ENCODE results near the gene NFIA. TPM values are rescaled to one million over a fixed set of nuclear protein-coding genes. Genes with fewer than 3 reads are reported as not detected.
"Not testable (repeated sequence)": the region's sequence is repeated elsewhere in the genome, so short reads cannot be mapped to it uniquely, and the experiment has no call there.

Gene NFIA
- total RNA-seq, 1 donor from 2014 or later = 16.2 TPM

- Mint-ChIP-seq H3K27ac (ENCODE audit: unreplicated experiment) (no peak overlapping the region), H3K36me3 (ENCODE audit: low read depth, unreplicated experiment) (no peaks in the 10 kb centered on the region), H3K27me3 (ENCODE audit: unreplicated experiment) (peaks cover 2% of the 10 kb centered on the region), H3K4me1 (ENCODE audit: unreplicated experiment) (peaks cover 17% of the 10 kb centered on the region), H3K9me3 (ENCODE audit: unreplicated experiment) (no peaks in the 10 kb centered on the region), H3K4me3 (ENCODE audit: unreplicated experiment) (no peak overlapping the region)
- no peak for DNase-seq (ENCODE audit: low spot score)
- no peak for TF ChIP-seq CTCF (IDR thresholded peaks at IDR 0.05; ENCODE audit: unreplicated experiment)
These were observed 23.7 kb upstream of the NFIA start for GRCh38 chr1:61058483-61059245.

GRCh38 chr1:61061601-61062000 lies 20.8 kb upstream of the NFIA start:
- not testable (repeated sequence) for H3K4me1 Mint-ChIP-seq (ENCODE audit: unreplicated experiment); H3K9me3 Mint-ChIP-seq (ENCODE audit: unreplicated experiment); H3K4me3 Mint-ChIP-seq (ENCODE audit: unreplicated experiment); DNase-seq (ENCODE audit: low spot score); H3K27me3 Mint-ChIP-seq (ENCODE audit: unreplicated experiment); H3K36me3 Mint-ChIP-seq (ENCODE audit: low read depth, unreplicated experiment); H3K27ac Mint-ChIP-seq (ENCODE audit: unreplicated experiment)

GRCh38 chr1:61064673-61065072 lies 17.7 kb upstream of the NFIA start:
- Mint-ChIP-seq H3K27me3 (ENCODE audit: unreplicated experiment) (no peaks in the 10 kb centered on the region), H3K27ac (ENCODE audit: unreplicated experiment) (no peak overlapping the region), H3K4me3 (ENCODE audit: unreplicated experiment) (no peak overlapping the region), H3K36me3 (ENCODE audit: low read depth, unreplicated experiment) (no peaks in the 10 kb centered on the region), H3K9me3 (ENCODE audit: unreplicated experiment) (no peaks in the 10 kb centered on the region), H3K4me1 (ENCODE audit: unreplicated experiment) (no peaks in the 10 kb centered on the region)
- DNase-seq (ENCODE audit: low spot score) = no peak
- no peak for TF ChIP-seq CTCF (IDR thresholded peaks at IDR 0.05; ENCODE audit: unreplicated experiment)

GRCh38 chr1:61067446-61068019 lies 14.8 kb upstream of the NFIA start:
- no peak for DNase-seq (ENCODE audit: low spot score)
- no peak for TF ChIP-seq CTCF (IDR thresholded peaks at IDR 0.05; ENCODE audit: unreplicated experiment)
- no peaks in the 10 kb centered on the region for H3K36me3 Mint-ChIP-seq (ENCODE audit: low read depth, unreplicated experiment)
- H3K4me1 Mint-ChIP-seq (ENCODE audit: unreplicated experiment) = peaks cover 4% of the 10 kb centered on the region
- H3K27ac Mint-ChIP-seq (ENCODE audit: unreplicated experiment) = no peak overlapping the region
- no peak overlapping the region for H3K4me3 Mint-ChIP-seq (ENCODE audit: unreplicated experiment)
- no peaks in the 10 kb centered on the region for H3K27me3 Mint-ChIP-seq (ENCODE audit: unreplicated experiment)
- no peaks in the 10 kb centered on the region for H3K9me3 Mint-ChIP-seq (ENCODE audit: unreplicated experiment)

GRCh38 chr1:61070054-61070453 lies 12.3 kb upstream of the NFIA start:
- TF ChIP-seq CTCF (IDR thresholded peaks at IDR 0.05; ENCODE audit: unreplicated experiment) = no peak
- Mint-ChIP-seq H3K27ac (ENCODE audit: unreplicated experiment) (no peak overlapping the region), H3K4me3 (ENCODE audit: unreplicated experiment) (no peak overlapping the region), H3K9me3 (ENCODE audit: unreplicated experiment) (no peaks in the 10 kb centered on the region), H3K36me3 (ENCODE audit: low read depth, unreplicated experiment) (no peaks in the 10 kb centered on the region), H3K4me1 (ENCODE audit: unreplicated experiment) (peaks cover 4% of the 10 kb centered on the region), H3K27me3 (ENCODE audit: unreplicated experiment) (no peaks in the 10 kb centered on the region)
- DNase-seq (ENCODE audit: low spot score) = no peak

All from endothelial cell (in vitro differentiated cells).